Epithelial cell of esophagus (primary cell): ENCODE measurements around the gene LIG1.
A peak's percentile ranks its signal among the peaks of the same experiment; 100 is the strongest.

Experiments
- DNase-seq: peaks from one replicate; pipeline ENCODE4 v3.0.0; 2010; ENCODE audit warnings: low read depth
- H3K4me3 ChIP-seq: 2 replicates; pipeline ENCODE4 v1.5.1; 2011; ENCODE audit warnings: mild to moderate bottlenecking, low read length, control low read depth
- CTCF ChIP-seq: IDR thresholded peaks from 2 replicates; pipeline ENCODE4 v1.5.1; 2011; ENCODE audit warnings: low read depth, mild to moderate bottlenecking, low read length, control low read depth, inconsistent platforms; ENCODE audit not compliant: insufficient read depth; ENCODE audit errors: missing control alignments

Gene LIG1

GRCh38 chr19:48169939-48170803, at the start of gene LIG1, which contains the start of gene ZSWIM9:
Gene LIG1, minus strand, starts transcription at chr19:48170344. Its CDS starts 4,778 bp downstream, at chr19:48165566.
Gene ZSWIM9, plus strand, starts transcription at chr19:48170680. Its CDS starts 1,123 bp downstream, at chr19:48171803.
- DNase-seq, result peak; percentile 95
- TF ChIP-seq CTCF, result no peak
- peak within 1 kb of the TSS; percentile 60 for H3K4me3 ChIP-seq

- no peak for TF ChIP-seq CTCF
- peak; percentile 40 for DNase-seq
- no peak overlapping the region for H3K4me3 ChIP-seq
Observed at GRCh38 chr19:48218997-48219396, 48.9 kb upstream of the LIG1 start.

- no peak overlapping the region for H3K4me3 ChIP-seq
- TF ChIP-seq CTCF, result no peak
- DNase-seq, result no peak
Observed at GRCh38 chr19:48216933-48217332, 46.8 kb upstream of the LIG1 start.

GRCh38 chr19:48213959-48214358, 43.8 kb upstream of the LIG1 start:
- DNase-seq, result no peak
- H3K4me3 ChIP-seq, result no peak overlapping the region
- no peak for TF ChIP-seq CTCF

GRCh38 chr19:48210005-48210404, 39.9 kb upstream of the LIG1 start:
- DNase-seq, result no peak
- TF ChIP-seq CTCF, result no peak
- H3K4me3 ChIP-seq, result no peak overlapping the region

GRCh38 chr19:48206397-48207093, 36.4 kb upstream of the LIG1 start:
- no peak for DNase-seq
- TF ChIP-seq CTCF, result no peak
- no peak overlapping the region for H3K4me3 ChIP-seq
